HepG2 (cell line): ENCODE results near the gene DDX23. TPM values are rescaled to one million over a fixed set of nuclear protein-coding genes. Genes with fewer than 3 reads are reported as not detected.
"Not testable (repeated sequence)": the region's sequence is repeated elsewhere in the genome, so short reads cannot be mapped to it uniquely, and the experiment has no call there.

Experiments used
- ATAC-seq: fragments of 200-7000 bp; cut with Tn5 transposase; 3 replicates; pipeline ENCODE4 v1.9.1; 2020; ENCODE audit warnings: mild to moderate bottlenecking, moderate library complexity
- BruUV-seq: library from RNA; stranded (reverse); fragments of 400-500 nt; replicated peaks from 2 replicates; lab custom pipeline; 2021; lab: Mats Ljungman, UMichigan
- CTCF ChIA-PET: fragments of 300-600 bp; formaldehyde crosslinking; extraction: SDS; loops from one replicate; lab custom pipeline; 2021; ENCODE audit warnings: low total read pairs, inconsistent platforms, low intra/inter-chr PET ratio; lab: Yijun Ruan, JAX
- POLR2A ChIA-PET: fragments of 350-600 bp; sonication (Branson Sonifier 250); formaldehyde crosslinking; loops from one replicate; lab custom pipeline; 2020; ENCODE audit warnings: antibody characterized with exemption, inconsistent platforms; lab: Yijun Ruan, JAX
- DNase-seq: peaks from one replicate; pipeline ENCODE4 v3.0.0-alpha.2; 2015; ENCODE audit warnings: low spot score
- FAIRE-seq: peaks from 3 replicates; lab custom pipeline; 2011; peaks lifted over from hg19 to GRCh38; lab: Jason Lieb, UNC
- H2AFZ ChIP-seq: one replicate; pipeline ENCODE4 v1.6.1; 2011; ENCODE audit warnings: low read length, inconsistent platforms
- H3K27ac ChIP-seq: fragments of 300-600 bp; 3 replicates; pipeline ENCODE4 v1.8.0; 2011; ENCODE audit warnings: mixed run types, mild to moderate bottlenecking, mixed read lengths, low read length, inconsistent platforms; ENCODE audit not compliant: insufficient read depth; ENCODE audit errors: extremely low read length
- H3K27me3 ChIP-seq, 2 experiments: fragments of 200-600 bp in 1 of 2; 2 replicates in 1 of 2; 3 replicates in 1 of 2; pipeline versions ENCODE4 v1.6.0 to v1.8.0; 2011; ENCODE audit warnings: low read length in 2 of 2, mild to moderate bottlenecking in 2 of 2, moderate library complexity in 2 of 2, inconsistent platforms in 1 of 2; ENCODE audit not compliant: insufficient read depth in 2 of 2, control insufficient read depth in 1 of 2
- H3K36me3 ChIP-seq, 2 experiments: fragments of 200-600 bp in 1 of 2; replicated peaks in 1 of 2; 2 replicates in 1 of 2; 3 replicates in 1 of 2; pipeline versions ENCODE4 v1.5.1 to v1.8.0; 2011; ENCODE audit warnings: low read length in 2 of 2, inconsistent platforms in 1 of 2; ENCODE audit not compliant: insufficient read depth in 2 of 2, control insufficient read depth in 1 of 2
- H3K4me1 ChIP-seq: 2 replicates; pipeline ENCODE4 v1.5.1; 2012; ENCODE audit warnings: low read length, inconsistent platforms; ENCODE audit not compliant: insufficient read depth
- H3K4me2 ChIP-seq: 2 replicates; pipeline ENCODE4 v1.6.0; 2011; ENCODE audit warnings: low read depth, low read length, inconsistent platforms
- H3K4me3 ChIP-seq, 3 experiments: fragments of 200-600 bp in 1 of 3; sonication (generic), shearing (Covaris generic) in 1 of 3; replicated peaks in 1 of 3; 2 replicates each; pipeline ENCODE4 v1.5.1; 2011 to 2016; ENCODE audit warnings: low read length in 3 of 3, inconsistent platforms in 2 of 3, low read depth in 2 of 3, mild to moderate bottlenecking in 2 of 3, control low read depth in 1 of 3, mixed read lengths in 1 of 3; ENCODE audit not compliant: insufficient read depth in 1 of 3
- H3K79me2 ChIP-seq: one replicate; pipeline ENCODE4 v1.6.1; 2011; ENCODE audit warnings: low read length, inconsistent platforms; ENCODE audit not compliant: insufficient read depth
- H3K9ac ChIP-seq: 2 replicates; pipeline ENCODE4 v1.6.0; 2011; ENCODE audit warnings: mild to moderate bottlenecking, low read depth, low read length, inconsistent platforms; ENCODE audit not compliant: insufficient read depth
- H3K9me3 ChIP-seq: 2 replicates; pipeline ENCODE4 v1.5.1; 2012; ENCODE audit warnings: mild to moderate bottlenecking, low read length
- H4K20me1 ChIP-seq: 2 replicates; pipeline ENCODE4 v1.6.0; 2011; ENCODE audit warnings: inconsistent platforms, mild to moderate bottlenecking, low read length, moderate library complexity; ENCODE audit not compliant: insufficient read depth
- ARID3A ChIP-seq: IDR thresholded peaks from 2 replicates; pipeline ENCODE4 v1.6.1; 2012; ENCODE audit warnings: low read depth, low read length, improper control_type of control experiment
- ATRX ChIP-seq: sonication (generic); formaldehyde crosslinking; IDR thresholded peaks from 2 replicates; pipeline ENCODE4 v1.4.0; 2020; ENCODE audit warnings: missing genetic modification reagents, borderline replicate concordance
- FOXK2 ChIP-seq: fragments of 450-650 bp; IDR thresholded peaks from 2 replicates; pipeline ENCODE4 v1.6.1; 2016
- GATAD2A ChIP-seq: IDR thresholded peaks from 2 replicates; pipeline ENCODE4 v1.6.1; 2016
- MED1 ChIP-seq: sonication (generic); formaldehyde crosslinking; IDR thresholded peaks from 2 replicates; pipeline ENCODE4 v1.4.0; 2020; ENCODE audit warnings: missing genetic modification reagents
- MIER2 ChIP-seq: IDR thresholded peaks from 2 replicates; pipeline ENCODE4 v1.6.1; 2016; ENCODE audit warnings: missing biosample characterization, missing genetic modification reagents
- NONO ChIP-seq, 2 experiments: fragments of 450-650 bp in 1 of 2; sonication (generic) in 1 of 2; formaldehyde crosslinking in 1 of 2; IDR thresholded peaks in 1 of 2; conservative IDR thresholded peaks in 1 of 2; 2 replicates each; pipeline versions ENCODE4 v1.6.1 to v1.8.0; 2017 to 2022; ENCODE audit warnings: mild to moderate bottlenecking in 1 of 2, missing genetic modification reagents in 1 of 2, moderate library complexity in 1 of 2
- PITX1 ChIP-seq: sonication (generic); formaldehyde crosslinking; IDR thresholded peaks from 2 replicates; pipeline ENCODE4 v1.5.1; 2020; ENCODE audit warnings: mild to moderate bottlenecking, missing genetic modification reagents
- PLSCR1 ChIP-seq: sonication (generic); formaldehyde crosslinking; IDR thresholded peaks from 2 replicates; pipeline ENCODE4 v1.5.0; 2020; ENCODE audit warnings: missing genetic modification reagents, mild to moderate bottlenecking, borderline replicate concordance
- PREB ChIP-seq: sonication (generic); formaldehyde crosslinking; IDR thresholded peaks from 2 replicates; pipeline ENCODE4 v1.4.0; 2020; ENCODE audit warnings: missing genetic modification reagents
- SSRP1 ChIP-seq: IDR thresholded peaks from 2 replicates; pipeline ENCODE4 v1.6.1; 2016; ENCODE audit warnings: control low read depth
- TBX2 ChIP-seq: sonication (generic); formaldehyde crosslinking; IDR thresholded peaks from 2 replicates; pipeline ENCODE4 v1.5.0; 2020; ENCODE audit warnings: missing genetic modification reagents, mild to moderate bottlenecking, borderline replicate concordance
- THAP11 ChIP-seq: IDR thresholded peaks from 2 replicates; pipeline ENCODE4 v1.6.1; 2016; ENCODE audit warnings: missing biosample characterization, missing genetic modification reagents
- ZFX ChIP-seq: sonication (generic); formaldehyde crosslinking; IDR thresholded peaks from 2 replicates; pipeline ENCODE4 v1.4.0; 2020; ENCODE audit warnings: mild to moderate bottlenecking, low read depth, missing genetic modification reagents, moderate library complexity
- ZNF24 ChIP-seq: fragments of 450-650 bp; IDR thresholded peaks from 2 replicates; pipeline ENCODE4 v1.6.1; 2017; ENCODE audit warnings: antibody characterized with exemption, mild to moderate bottlenecking
- ZNF337 ChIP-seq: sonication (generic); formaldehyde crosslinking; IDR thresholded peaks from 2 replicates; pipeline ENCODE4 v1.5.1; 2020; ENCODE audit warnings: missing genetic modification reagents, low read depth, mild to moderate bottlenecking, borderline replicate concordance
- WGBS: methylation state at CpG from one replicate; pipeline ENCODE4 v1.1.6; 2017; ENCODE audit warnings: low lambda C conversion rate; 5-methylcytosine and 5-hydroxymethylcytosine counted together
- in situ Hi-C: cut with HindIII; loops from 2 replicates; pipeline ENCODE4 v1.10.0; 2017; ENCODE audit warnings: low pct_unique_long_range_greater_than_20kb; ENCODE audit not compliant: extremely low pct_ligation_motif_present
- intact Hi-C: fragments of 100-400 bp; cut with micrococcal nuclease; formaldehyde crosslinking; loops from one replicate; pipeline ENCODE4 v1.10.0; 2022; ENCODE audit not compliant: unreplicated experiment
- polyA plus RNA-seq, 8 experiments: library from polyadenylated mRNA; depleted of rRNA in 3 of 8; stranded (reverse) in 7 of 8; unstranded in 1 of 8; fragments of >200 nt; fragmentation: Illumina TruSeq in 4 of 8; extraction: Trizol in 4 of 8; gene quantifications; 2 replicates each; pipeline versions ENCODE4 v1.2.1 to v1.2.3, GENCODE V29; 2011 to 2016; ENCODE audit warnings: low read depth in 4 of 8, missing spikeins in 1 of 8, mixed read lengths in 1 of 8; ENCODE audit not compliant: insufficient read depth in 1 of 8
- total RNA-seq, 5 experiments: library from RNA; depleted of rRNA; stranded (reverse); fragments of >200 nt; fragmentation: Illumina TruSeq; extraction: Trizol; gene quantifications; 2 replicates each; pipeline ENCODE4 v1.2.3, GENCODE V29; 2016; ENCODE audit warnings: low read depth in 1 of 5

The DDX23 gene
- total and polyA plus RNA-seq, 2 of the 13 experiments (the other 11 are each of a cell fraction or from before 2014, with no cell fraction given) = 35.7 to 90.0 TPM

- TF ChIP-seq NONO (IDR thresholded peaks at IDR 0.05) (no peak), NONO (CRISPR knock-in tag; conservative IDR thresholded peaks at IDR 0.05) (0 out of 2 replicates have a peak, but pooled peaks have one; percentile 19), PLSCR1 (no peak), ZFX (CRISPR knock-in tag) (peak; percentile 42; the same call in 1 of the 2 replicates), GATAD2A (CRISPR knock-in tag) (0 out of 2 replicates have a peak, but pooled peaks have one; percentile 15), SSRP1 (peak; percentile 60; the same call in 1 of the 2 replicates), ZNF337 (CRISPR knock-in tag) (0 out of 2 replicates have a peak, but pooled peaks have one; percentile 47), THAP11 (CRISPR knock-in tag) (peak; percentile 78), ARID3A (peak; percentile 48; the same call in 1 of the 2 replicates), FOXK2 (0 out of 2 replicates have a peak, but pooled peaks have one; percentile 17), MED1 (CRISPR knock-in tag) (peak; percentile 31; the same call in 1 of the 2 replicates), ZNF24 (0 out of 2 replicates have a peak, but pooled peaks have one; percentile 13), MIER2 (0 out of 2 replicates have a peak, but pooled peaks have one; percentile 17), PREB (CRISPR knock-in tag) (no peak), TBX2 (CRISPR knock-in tag) (0 out of 2 replicates have a peak, but pooled peaks have one; percentile 4), PITX1 (no peak), ATRX (CRISPR knock-in tag) (no peak)
- TF ChIP-seq, all 625 proteins: peak for 38
Observed at GRCh38 chr12:48852734-48853688, 1.0 kb upstream of the DDX23 start (continued).

- H3K36me3 ChIP-seq = peaks cover 17 to 49% of the 10 kb centered on the region in 2 experiments; a peak in 4 of 5 replicates
- POLR2A ChIA-PET, H3K27ac ChIP-seq, BruUV-seq, ATAC-seq, H3K4me3 ChIP-seq, CTCF ChIA-PET, H3K4me2 ChIP-seq, intact Hi-C loops, H2AFZ ChIP-seq, H3K9ac ChIP-seq, FAIRE-seq, H3K27me3 ChIP-seq, H4K20me1 ChIP-seq, H3K79me2 ChIP-seq, in situ Hi-C loops, H3K9me3 ChIP-seq, DNase-seq: not testable (repeated sequence)
- H3K4me1 ChIP-seq = peaks cover 17% of the 10 kb centered on the region
- WGBS = no CpG with 5 or more reads among the region's 29 CpGs
Observed at GRCh38 chr12:48842021-48842420, 9.9 kb downstream of the DDX23 start.
